ENCODE data around the gene TNC. TPM values are rescaled to one million over a fixed set of nuclear protein-coding genes. Genes with fewer than 3 reads are reported as not detected.
A peak's percentile ranks its signal among the peaks of the same experiment; 100 is the strongest.

TNC gene
- total RNA-seq, 1 donor from 2014 or later: 61.2 TPM

DNA sequence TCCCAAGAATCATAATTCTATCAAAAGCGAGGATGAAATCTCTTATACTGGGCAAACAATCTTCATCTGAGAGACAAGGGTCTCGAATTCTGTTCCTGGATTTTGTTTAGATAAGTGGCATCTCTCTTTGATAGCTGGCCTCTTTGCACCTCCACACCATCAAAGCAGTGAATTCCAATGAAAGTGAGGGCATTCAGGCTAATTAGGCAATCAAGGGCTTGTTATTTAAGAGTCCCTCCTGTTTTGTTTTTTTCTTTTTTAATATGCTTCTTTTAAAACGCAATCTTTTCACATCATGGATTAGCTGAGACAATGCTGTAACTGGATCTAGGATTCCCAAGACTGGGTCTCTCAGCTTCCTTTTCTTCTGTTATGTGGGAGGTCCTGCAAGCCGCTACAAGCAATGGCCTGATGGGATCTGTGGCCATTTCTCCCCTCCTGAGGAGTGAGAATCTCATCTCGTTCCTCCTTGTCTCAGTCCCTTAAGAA is 67.9 kb downstream of the TNC start:
- DNase-seq (ENCODE audit: low spot score): no peak

DNA sequence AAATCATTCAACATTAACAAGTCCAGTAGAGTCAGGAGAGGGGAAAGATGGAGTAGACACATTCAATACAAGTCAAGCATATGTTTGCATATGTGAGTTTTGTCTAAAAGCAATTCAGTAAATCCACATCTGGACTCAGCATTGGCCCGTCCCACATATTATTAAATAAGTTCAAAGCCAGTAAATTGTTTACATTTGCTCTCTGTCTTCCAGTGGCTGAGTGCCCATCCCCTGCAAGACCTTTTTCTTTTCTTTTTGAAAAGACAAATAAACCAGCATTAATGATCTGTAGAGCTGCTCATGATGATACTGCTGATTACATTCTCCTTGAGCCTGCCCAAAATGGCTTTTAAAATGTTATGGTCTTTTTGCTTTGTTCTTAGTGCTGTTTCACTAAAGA is 71.1 kb downstream of the TNC start:
- DNase-seq (ENCODE audit: low spot score): no peak

DNA sequence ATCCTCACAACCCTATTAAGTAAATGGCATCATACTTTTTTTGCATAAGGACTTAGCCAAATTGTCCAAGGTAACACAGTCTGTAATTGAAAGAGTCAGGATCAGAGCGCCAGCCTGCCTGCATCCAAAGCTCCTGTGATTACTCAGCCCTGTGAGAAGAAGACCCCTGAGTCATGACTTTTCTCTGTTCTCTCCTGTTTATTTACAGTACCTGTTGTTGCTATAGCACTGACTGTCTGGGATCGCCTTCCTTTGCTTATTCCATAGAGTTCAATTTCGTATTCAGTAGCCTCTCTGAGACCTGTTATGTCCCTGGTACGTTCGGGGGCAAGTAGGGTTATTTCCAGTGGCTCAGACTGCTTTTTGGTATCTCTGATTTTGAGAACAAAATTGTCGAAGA is 71.8 kb downstream of the TNC start:
- no peak for DNase-seq (ENCODE audit: low spot score)

DNA sequence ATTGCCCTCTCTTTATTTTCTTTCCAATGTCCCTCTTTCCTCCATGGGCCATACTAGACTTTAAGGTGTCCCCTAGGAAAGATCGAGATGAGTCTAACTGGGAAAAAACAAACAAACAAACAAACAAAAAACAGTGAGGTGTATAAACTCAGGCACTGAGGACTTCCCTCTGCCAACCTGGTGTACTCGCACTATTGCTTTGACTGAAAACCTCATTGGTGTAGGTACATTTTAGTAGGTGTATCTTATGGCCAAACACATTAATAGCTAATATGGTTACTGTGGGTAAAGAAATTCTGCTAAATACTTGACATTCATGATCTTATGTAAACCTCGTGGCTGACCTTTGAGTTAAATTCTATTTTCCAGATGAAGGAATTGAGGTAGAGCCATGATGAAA is 74.3 kb downstream of the TNC start:
- no peak for DNase-seq (ENCODE audit: low spot score)

DNA sequence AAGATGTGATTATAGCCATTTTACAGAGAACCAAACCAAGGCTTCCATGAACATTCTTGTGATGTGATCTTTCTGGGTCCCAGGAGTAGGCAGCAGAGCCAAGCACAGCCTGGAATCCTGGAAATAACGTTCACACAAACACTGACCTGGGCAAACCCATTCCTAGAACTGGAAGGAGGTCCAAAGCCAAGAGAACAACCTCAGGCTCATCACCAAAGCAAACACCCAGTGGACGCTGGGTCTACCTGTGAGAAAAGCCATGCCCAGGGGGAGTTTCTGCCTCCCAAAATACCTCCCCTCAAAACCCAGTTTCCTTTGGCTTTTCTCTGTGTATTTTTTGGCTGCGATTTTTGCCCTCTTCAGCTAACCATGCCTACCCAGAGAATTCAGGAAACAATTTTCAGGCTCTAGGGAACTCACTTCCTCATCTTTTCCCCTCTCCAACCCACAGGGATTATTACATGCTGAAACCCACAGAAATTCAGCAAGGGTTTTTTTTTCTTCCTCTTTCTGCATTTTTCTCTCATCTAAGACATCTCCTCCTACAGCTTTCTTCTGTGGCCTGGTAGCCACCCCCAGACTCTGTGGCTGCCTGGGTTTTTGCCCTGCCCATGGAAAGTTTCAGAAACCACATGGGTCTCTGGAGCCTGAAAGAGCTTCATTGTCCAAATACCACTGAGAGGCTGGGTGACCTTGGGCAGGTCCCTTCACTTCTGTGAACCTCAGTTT is 75.0 kb downstream of the TNC start:
- no peak for DNase-seq (ENCODE audit: low spot score)

DNA sequence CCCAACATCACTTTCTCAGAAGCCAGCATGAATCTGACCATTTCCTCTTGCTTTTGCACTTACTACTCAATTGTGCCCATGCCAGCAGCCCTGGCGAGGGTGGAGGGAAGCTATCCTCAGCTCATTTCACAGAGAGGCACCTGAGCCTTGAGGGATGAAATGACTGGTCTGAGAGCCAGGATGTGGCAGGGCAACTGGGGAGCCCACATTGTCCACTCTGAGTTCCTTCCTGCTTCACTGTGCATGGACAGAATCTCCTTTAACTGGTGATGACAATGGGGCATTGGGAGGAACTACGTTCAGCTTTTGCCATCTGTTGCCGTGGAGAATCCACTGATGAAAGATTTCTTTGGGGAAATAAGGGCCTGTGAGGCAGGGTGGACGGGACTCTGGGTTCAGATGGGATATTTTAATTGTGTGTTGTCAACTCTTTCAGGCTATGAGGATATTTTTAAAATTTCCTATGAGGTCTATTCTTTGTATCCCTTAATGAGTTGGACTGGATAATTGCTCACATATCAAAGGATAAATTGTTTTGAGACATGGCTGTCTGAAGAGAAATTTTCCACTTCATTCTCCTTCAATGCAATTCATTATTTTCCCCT is 78.3 kb downstream of the TNC start:
- DNase-seq (ENCODE audit: low spot score): no peak

DNA sequence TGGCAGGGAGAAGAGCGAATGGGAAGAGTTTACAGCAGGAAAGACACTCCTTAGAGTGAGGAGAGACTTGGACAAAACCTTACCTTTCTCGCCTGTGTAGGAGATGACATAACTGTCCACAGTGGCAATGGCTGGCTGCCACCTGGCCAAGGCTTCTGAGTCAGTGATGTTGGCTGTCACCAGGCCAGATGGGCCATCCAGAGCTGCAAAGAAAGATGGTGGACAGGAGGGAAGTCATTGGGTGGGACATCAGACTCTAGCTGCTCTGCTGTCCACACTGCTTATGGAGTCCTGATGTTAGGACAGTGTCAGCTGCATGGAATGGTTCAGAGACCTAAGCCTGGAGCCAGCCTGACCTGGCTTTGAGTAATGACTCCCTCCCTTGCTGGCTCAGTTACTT is 79.8 kb downstream of the TNC start:
- no peak for DNase-seq (ENCODE audit: low spot score)

DNA sequence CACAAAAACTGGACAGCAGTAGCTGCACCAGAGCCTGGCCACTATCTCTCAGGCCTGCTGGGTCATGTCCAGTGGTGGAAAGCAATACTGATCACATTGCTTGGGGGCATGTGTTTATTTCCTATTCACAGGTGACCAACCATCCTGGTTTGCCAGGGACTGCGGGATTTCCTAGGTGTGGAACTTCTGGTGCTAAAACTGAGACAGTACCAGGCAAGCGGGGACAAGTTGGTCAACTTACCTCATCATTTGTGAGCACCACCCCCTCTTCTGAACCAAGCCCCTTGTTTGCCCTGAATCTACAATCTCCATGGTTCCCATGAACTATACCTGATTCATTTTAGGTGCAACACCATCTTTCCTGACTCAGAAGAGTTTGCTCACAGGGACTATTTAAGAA is 81.3 kb downstream of the TNC start:
- no peak for DNase-seq (ENCODE audit: low spot score)

DNA sequence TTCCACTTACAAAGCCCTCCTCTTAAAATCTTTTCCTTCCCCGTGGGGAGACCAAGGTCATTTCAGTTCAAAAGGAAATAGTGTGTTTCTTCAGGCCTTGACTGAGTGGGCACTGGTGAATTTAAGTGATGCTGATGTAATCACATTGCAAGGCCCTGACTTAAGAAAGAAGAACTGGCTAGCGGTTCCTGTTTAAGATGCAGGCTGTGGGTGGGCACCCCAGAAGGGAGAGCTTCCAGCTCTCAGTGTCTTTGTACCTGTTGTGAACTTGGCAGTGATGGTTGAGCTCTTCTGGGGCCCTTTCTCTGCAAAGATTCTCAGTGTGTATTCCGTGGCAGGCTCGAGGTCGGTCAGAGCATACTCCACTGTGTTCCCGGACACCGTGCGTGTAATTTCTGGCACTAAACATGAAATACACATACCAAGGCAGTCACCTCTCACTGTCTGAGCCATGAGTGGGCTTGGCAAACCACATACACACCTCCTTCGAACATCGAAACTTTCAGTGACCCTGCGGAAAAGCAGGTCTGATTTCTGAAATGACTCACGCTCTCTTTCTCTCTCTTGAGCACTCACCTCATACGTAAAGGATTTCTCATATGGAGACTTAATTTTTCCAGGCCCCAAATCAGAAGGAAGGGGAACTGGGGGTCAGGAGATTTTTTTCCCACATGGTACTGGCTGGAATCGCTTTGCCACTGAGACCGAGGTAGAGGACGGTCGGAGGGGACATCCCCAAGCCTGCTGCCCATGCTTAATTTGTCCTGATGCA is 81.9 kb downstream of the TNC start:
- DNase-seq (ENCODE audit: low spot score): no peak

DNA sequence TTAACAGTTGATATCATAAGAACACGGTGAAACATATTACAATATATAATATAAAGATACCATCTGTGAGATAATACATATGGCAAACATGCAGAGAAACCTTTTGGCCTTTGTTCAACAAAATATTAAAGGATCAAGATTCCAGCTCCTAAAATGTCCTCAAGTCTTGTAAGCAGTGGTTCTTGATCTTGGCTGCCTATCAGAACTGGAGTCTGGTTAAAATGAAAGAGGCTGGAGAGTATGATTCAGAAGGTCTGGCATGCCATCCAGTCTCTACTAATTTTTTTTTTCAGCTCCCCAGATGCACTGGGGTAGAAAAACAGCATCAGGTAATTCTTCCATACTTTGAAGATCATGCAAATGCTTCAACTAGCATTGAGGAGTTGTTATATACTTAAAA is 83.2 kb downstream of the TNC start:
- no peak for DNase-seq (ENCODE audit: low spot score)

DNA sequence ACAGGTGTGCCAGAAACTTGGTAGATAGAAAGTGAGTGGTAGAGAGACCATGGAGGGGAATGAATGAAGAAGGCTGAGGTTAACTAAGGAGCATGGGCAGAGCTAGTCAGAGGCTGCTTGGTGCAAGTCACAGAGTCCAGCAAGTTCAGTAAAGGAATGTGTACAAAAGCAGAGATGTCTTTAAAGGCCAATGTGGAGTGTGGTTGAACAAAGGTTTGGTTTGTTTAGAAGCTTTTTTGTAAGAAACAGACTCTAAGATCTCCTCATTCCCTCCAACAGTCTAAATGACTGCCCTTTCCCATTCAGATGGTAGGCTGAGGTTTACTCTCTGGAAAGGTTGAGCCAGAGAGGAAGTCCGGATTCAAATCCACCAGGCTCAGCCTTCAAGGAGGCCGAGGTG is 84.2 kb downstream of the TNC start:
- DNase-seq (ENCODE audit: low spot score): no peak

DNA sequence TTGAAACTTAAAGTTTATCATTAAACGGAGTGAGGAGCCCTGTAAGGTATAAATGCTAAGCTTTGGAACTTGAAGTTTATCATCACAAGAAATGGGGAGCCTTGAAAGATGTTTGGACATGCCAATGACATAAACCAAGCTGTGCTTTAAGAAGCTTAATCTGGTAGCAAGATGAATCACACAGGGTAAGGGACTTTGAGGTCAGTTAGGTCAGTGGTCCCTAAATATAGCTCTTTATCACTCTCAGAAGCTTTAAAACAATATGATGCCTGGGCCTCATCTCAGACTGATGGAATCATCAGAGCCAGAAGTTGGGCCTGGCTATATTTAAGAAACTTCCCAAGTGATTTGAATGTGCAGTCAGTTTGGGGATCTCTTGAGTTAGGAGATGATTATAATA is 85.7 kb downstream of the TNC start:
- DNase-seq (ENCODE audit: low spot score): no peak

DNA sequence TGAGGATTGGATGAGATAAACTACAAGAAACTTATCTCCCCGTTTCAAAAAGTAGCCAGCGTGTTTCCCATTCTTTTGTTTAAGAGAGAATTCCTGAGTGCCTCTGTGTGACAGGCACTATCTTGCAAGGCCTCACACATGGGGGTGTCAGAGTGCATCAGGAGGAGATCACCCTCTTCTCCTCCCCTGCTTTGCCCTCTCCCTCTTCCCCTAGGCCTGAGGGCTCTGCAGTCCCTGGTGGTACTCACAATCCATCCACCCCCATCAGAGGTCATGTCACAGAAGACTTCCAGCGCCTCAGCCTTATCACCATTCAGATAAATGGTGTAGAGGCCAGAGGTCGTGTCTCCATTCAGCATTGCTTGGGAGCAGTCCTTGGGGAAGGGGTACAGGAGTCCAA is 88.0 kb downstream of the TNC start:
- no peak for DNase-seq (ENCODE audit: low spot score)

DNA sequence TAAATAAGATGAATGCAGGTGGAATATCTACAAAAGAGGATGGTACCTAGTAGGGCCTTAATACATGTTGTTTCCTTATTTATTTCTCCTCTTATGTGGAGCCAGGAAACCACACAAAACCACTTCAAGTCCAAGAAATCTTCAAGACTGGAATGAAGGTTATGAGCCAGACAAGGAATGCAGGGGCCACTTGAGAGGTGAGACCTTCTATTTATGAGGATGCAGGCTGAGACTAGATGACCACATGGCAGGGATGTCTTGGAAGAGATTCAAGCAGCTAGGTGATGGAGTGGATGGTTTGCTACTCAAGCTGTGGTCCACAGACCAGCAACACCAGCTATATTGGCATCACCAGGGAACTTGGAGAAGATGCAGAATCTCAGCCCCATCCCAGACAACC is 92.2 kb downstream of the TNC start:
- DNase-seq (ENCODE audit: low spot score): no peak

DNA sequence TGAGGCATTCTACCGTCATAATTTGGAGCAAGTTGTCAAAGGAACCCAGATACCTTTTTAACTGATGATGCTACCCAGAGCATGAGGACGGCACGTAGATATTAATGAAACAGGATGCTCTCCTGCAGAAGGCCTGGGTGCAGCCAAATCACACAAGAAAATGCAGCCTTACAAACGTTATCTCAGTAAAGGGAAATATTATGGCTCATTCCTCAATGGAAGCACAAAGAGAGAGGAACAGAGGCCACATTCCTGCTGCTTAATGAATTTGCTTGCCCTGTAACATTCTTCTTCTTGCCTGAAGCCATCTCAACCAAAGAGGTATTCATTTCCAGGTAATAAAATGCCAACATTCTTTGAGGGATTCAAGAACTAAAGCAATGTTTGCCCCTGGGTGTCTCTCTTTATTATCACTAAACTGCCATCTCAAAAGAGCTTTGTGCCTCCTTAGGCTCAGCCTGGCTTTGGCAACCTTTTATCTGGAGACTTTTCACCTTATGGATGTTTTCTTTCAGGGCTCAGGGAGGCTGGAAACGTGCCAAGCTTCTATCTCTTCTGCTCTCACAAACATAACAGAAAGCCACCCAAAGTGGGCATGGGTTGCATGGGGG is 92.9 kb downstream of the TNC start:
- no peak for DNase-seq (ENCODE audit: low spot score)

DNA sequence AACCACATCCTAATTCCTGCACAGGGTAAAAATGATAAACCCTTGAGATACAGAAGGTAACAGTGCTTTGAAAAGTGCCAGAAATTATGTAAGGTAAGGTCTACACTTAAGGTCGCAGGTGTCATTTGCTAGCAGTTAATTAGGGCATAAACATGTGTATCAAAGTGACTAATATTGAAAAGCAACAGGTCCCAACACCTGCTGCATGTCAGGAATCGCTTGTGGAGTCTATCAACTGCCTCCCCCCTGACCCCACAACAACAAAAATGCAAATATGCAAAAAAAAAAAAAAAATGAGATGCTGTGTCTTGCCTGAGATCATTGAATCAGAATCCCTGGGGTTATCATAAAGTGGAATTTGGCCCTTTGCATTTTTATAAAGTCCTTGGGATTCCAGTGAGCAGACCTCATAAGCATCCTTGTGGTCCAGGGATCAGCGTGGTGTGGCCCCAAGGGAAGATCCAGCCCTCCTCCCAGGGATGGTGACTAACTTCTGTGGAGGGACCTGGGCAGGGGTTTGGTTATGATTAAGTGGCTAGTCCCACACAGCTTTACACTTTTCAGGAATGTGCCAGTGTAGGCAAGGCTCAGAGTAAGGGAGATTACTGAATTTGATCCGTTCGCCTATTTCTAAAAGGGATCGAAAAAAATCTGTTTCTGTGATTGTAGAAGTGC is 95.1 kb downstream of the TNC start:
- DNase-seq (ENCODE audit: low spot score): no peak

DNA sequence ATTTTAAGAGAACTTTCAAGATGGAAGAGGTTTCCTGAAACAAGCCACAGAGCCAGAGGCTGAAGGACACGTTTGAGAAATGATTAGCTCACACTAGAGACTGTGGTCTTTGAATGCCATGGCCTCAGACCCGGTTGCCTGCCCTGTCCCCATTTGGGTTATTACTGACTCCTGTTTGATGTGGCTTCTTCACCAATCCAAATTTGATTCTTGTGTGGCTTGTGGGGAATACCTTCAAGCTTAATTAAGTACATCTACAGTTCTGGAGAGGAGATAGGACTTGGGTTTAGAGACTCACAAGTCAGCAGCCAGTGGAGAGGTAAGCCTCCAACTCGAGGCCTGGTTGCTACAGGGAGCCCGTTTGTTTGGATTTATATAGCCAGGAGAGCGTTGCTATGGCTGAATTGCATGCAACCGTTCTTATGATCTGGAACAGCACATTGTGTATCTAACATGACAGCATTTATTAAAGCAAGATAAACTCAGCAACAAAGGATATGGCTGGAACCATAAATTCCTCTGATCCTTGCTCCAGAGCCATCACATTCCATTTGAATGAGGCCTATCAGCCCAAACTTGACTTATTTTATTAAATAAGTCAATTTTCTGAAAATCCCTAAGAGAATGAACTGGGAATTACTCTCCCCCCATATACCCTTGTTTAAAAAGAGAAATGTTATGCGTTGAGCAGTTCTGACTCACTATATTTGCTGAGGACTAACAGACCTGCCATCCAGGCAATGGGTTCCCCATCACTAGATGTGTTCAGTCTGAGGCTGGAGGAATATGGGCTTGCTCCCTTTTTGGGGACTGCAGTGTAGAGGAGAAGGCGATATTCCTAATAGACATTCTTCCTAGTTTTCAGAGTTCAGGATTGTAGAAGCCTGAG is 99.2 kb downstream of the TNC start:
- no peak for DNase-seq (ENCODE audit: low spot score)

DNA sequence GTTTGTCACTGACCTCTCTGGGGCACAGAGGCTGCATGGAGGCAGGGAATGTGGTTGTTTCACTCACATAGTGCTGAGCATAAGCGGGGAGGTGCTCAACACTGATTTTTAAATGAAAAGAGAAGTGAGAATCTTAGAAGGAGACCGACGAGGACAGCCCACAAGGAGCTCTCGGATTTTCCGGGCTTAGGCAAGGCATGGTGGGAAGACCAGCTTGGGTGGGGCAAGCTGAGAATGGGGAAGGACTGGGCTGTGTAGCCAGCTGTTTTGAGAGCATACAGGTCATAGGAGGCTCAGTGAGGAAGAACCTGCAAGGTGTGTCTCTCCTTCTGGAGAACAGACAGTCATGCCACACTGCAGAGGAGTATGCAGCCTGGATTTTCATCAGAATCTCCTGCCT is 101.6 kb downstream of the TNC start:
- no peak for DNase-seq (ENCODE audit: low spot score)

DNA sequence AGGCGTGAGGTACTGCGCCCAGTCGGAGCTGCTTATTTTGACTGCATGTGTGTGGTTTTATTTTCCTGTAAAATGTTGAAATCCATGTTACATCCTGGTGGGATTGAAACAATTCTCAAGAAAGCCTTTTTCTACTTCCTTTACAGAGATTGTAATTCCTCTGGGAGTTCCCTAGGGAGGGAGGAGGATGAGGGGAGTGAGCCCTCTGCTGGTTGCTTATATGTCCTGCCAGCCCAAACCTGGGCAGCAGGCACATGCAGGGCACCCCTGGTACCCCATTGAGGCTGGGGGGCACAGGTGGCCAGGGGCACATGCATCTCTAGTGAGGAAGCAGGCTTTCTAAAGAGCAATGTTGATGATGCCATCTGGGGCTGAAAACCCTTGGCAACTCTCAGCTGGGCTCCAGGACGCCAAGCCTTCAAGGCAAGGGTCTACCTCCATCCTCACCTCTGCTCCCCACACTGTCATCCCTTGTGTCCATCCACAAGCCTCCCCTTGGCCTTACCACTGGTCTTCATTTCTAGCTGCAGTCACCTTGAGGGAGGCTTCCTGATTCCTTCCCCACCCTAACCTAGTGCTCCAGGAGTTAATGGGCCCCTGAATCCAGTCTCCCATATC is 102.8 kb downstream of the TNC start:
- DNase-seq (ENCODE audit: low spot score): no peak

DNA sequence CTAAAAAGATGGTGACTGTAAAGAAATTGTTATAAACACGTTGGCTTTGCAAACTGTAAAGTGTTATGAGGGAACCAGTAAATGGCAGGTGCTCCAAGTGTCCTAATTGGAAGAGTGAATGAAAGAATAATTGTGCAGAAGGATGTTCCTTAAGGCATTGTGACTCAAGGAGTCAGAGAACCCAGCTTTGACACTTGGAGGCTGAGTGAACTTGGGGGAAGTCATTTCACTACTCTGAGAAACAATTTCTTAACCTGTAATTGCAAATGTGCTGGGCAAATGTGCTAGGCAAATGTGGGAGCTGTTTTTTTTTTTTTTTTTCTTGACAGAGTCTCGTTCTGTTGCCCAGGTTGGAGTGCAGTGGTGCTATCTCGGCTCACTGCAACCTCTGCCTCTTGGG is 103.5 kb downstream of the TNC start:
- DNase-seq (ENCODE audit: low spot score): no peak

DNA sequence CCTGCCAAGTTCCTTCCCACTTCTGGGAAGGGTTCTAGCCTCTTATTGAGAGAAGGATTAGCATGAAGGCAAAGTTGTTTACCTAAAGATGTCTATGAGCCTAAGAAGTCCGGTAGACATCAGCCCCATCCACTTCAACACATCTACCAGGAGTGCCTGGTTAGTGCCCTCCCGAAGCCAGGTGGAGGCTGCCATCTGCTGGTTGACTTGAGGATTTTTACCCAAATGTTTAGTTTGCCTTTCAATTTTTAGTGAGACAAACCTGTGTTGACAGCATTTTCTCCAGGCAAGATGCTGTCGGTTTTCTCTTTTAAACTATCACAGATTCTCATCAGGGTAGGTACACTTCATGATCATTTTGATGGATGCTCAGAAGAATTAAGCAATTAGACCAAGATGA is 104.0 kb downstream of the TNC start:
- peak; percentile 79 for DNase-seq (ENCODE audit: low spot score)

Data from ureter (tissue), 1 donor.